HepG2 (cell line): ENCODE measurements around the gene ABI3. TPM values are rescaled to one million over a fixed set of nuclear protein-coding genes. Genes with fewer than 3 reads are reported as not detected.

Experiments used
- KLF6 ChIP-seq: IDR thresholded peaks from 2 replicates; pipeline ENCODE4 v1.8.0; 2016; ENCODE audit warnings: missing biosample characterization, missing genetic modification reagents
- MXD4 ChIP-seq: IDR thresholded peaks from 2 replicates; pipeline ENCODE4 v1.6.1; 2016; ENCODE audit warnings: mild to moderate bottlenecking, missing biosample characterization, missing genetic modification reagents
- RARG ChIP-seq: sonication (generic); formaldehyde crosslinking; IDR thresholded peaks from 2 replicates; pipeline ENCODE4 v1.4.0; 2020; ENCODE audit warnings: low read depth, mild to moderate bottlenecking, missing genetic modification reagents
- RFXAP ChIP-seq: sonication (generic); formaldehyde crosslinking; IDR thresholded peaks from 2 replicates; pipeline ENCODE4 v1.4.0; 2020; ENCODE audit warnings: missing genetic modification reagents, borderline replicate concordance
- ZNF124 ChIP-seq: sonication (generic); formaldehyde crosslinking; IDR thresholded peaks from 2 replicates; pipeline ENCODE4 v1.4.0; 2020; ENCODE audit warnings: missing genetic modification reagents
- ZNF207 ChIP-seq: fragments of 450-650 bp; IDR thresholded peaks from 2 replicates; pipeline ENCODE4 v1.6.1; 2016; ENCODE audit warnings: antibody characterized with exemption, borderline replicate concordance
- ZNF431 ChIP-seq: sonication (generic); formaldehyde crosslinking; IDR thresholded peaks from 2 replicates; pipeline ENCODE4 v1.9.0; 2022; ENCODE audit warnings: missing genetic modification reagents, low read depth, mild to moderate bottlenecking, borderline replicate concordance
- ZNF546 ChIP-seq: sonication (generic); formaldehyde crosslinking; conservative IDR thresholded peaks from 2 replicates; pipeline ENCODE4 v1.8.1; 2023; ENCODE audit warnings: mild to moderate bottlenecking, missing genetic modification reagents
- ZNF607 ChIP-seq: sonication (generic); formaldehyde crosslinking; IDR thresholded peaks from 2 replicates; pipeline ENCODE4 v1.5.1; 2020; ENCODE audit warnings: missing genetic modification reagents, mild to moderate bottlenecking, borderline replicate concordance
- polyA plus RNA-seq, 8 experiments: library from polyadenylated mRNA; depleted of rRNA in 3 of 8; stranded (reverse) in 7 of 8; unstranded in 1 of 8; fragments of >200 nt; fragmentation: Illumina TruSeq in 4 of 8; extraction: Trizol in 4 of 8; gene quantifications; 2 replicates each; pipeline versions ENCODE4 v1.2.1 to v1.2.3, GENCODE V29; 2011 to 2016; ENCODE audit warnings: low read depth in 4 of 8, missing spikeins in 1 of 8, mixed read lengths in 1 of 8; ENCODE audit not compliant: insufficient read depth in 1 of 8
- total RNA-seq, 5 experiments: library from RNA; depleted of rRNA; stranded (reverse); fragments of >200 nt; fragmentation: Illumina TruSeq; extraction: Trizol; gene quantifications; 2 replicates each; pipeline ENCODE4 v1.2.3, GENCODE V29; 2016; ENCODE audit warnings: low read depth in 1 of 5
- TF ChIP-seq, protein P1 (sequence below): sonication (generic); formaldehyde crosslinking; IDR thresholded peaks from 2 replicates; pipeline ENCODE4 v1.5.0; 2020; ENCODE audit warnings: mild to moderate bottlenecking, missing genetic modification reagents, borderline replicate concordance
- TF ChIP-seq, protein P2 (sequence below): IDR thresholded peaks from 2 replicates; pipeline ENCODE4 v1.6.1; 2018; ENCODE audit warnings: missing genetic modification reagents, mild to moderate bottlenecking, missing compliant biosample characterization

Gene ABI3
- total and polyA plus RNA-seq, 2 of the 13 experiments (the other 11 are each of a cell fraction or from before 2014, with no cell fraction given): not detected

- TF ChIP-seq, protein P1, sequence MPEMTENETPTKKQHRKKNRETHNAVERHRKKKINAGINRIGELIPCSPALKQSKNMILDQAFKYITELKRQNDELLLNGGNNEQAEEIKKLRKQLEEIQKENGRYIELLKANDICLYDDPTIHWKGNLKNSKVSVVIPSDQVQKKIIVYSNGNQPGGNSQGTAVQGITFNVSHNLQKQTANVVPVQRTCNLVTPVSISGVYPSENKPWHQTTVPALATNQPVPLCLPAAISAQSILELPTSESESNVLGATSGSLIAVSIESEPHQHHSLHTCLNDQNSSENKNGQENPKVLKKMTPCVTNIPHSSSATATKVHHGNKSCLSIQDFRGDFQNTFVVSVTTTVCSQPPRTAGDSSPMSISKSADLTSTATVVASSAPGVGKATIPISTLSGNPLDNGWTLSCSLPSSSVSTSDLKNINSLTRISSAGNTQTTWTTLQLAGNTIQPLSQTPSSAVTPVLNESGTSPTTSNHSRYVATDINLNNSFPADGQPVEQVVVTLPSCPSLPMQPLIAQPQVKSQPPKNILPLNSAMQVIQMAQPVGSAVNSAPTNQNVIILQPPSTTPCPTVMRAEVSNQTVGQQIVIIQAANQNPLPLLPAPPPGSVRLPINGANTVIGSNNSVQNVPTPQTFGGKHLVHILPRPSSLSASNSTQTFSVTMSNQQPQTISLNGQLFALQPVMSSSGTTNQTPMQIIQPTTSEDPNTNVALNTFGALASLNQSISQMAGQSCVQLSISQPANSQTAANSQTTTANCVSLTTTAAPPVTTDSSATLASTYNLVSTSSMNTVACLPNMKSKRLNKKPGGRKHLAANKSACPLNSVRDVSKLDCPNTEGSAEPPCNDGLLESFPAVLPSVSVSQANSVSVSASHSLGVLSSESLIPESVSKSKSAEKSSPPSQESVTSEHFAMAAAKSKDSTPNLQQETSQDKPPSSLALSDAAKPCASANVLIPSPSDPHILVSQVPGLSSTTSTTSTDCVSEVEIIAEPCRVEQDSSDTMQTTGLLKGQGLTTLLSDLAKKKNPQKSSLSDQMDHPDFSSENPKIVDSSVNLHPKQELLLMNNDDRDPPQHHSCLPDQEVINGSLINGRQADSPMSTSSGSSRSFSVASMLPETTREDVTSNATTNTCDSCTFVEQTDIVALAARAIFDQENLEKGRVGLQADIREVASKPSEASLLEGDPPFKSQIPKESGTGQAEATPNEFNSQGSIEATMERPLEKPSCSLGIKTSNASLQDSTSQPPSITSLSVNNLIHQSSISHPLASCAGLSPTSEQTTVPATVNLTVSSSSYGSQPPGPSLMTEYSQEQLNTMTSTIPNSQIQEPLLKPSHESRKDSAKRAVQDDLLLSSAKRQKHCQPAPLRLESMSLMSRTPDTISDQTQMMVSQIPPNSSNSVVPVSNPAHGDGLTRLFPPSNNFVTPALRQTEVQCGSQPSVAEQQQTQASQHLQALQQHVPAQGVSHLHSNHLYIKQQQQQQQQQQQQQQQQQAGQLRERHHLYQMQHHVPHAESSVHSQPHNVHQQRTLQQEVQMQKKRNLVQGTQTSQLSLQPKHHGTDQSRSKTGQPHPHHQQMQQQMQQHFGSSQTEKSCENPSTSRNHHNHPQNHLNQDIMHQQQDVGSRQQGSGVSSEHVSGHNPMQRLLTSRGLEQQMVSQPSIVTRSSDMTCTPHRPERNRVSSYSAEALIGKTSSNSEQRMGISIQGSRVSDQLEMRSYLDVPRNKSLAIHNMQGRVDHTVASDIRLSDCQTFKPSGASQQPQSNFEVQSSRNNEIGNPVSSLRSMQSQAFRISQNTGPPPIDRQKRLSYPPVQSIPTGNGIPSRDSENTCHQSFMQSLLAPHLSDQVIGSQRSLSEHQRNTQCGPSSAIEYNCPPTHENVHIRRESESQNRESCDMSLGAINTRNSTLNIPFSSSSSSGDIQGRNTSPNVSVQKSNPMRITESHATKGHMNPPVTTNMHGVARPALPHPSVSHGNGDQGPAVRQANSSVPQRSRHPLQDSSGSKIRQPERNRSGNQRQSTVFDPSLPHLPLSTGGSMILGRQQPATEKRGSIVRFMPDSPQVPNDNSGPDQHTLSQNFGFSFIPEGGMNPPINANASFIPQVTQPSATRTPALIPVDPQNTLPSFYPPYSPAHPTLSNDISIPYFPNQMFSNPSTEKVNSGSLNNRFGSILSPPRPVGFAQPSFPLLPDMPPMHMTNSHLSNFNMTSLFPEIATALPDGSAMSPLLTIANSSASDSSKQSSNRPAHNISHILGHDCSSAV: no peak
- TF ChIP-seq ZNF124: no peak
- TF ChIP-seq ZNF546: 0 out of 2 replicates have a peak, but pooled peaks have one; percentile 39
- TF ChIP-seq ZNF431 (CRISPR knock-in tag): no peak
- TF ChIP-seq RARG (CRISPR knock-in tag): no peak
- TF ChIP-seq MXD4 (CRISPR knock-in tag): no peak
- no peak for TF ChIP-seq KLF6 (CRISPR knock-in tag)
- TF ChIP-seq, protein P2, sequence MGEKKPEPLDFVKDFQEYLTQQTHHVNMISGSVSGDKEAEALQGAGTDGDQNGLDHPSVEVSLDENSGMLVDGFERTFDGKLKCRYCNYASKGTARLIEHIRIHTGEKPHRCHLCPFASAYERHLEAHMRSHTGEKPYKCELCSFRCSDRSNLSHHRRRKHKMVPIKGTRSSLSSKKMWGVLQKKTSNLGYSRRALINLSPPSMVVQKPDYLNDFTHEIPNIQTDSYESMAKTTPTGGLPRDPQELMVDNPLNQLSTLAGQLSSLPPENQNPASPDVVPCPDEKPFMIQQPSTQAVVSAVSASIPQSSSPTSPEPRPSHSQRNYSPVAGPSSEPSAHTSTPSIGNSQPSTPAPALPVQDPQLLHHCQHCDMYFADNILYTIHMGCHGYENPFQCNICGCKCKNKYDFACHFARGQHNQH (CRISPR knock-in tag): no peak
- no peak for TF ChIP-seq ZNF607 (CRISPR knock-in tag)
- TF ChIP-seq RFXAP (CRISPR knock-in tag): no peak
- no peak for TF ChIP-seq ZNF207
These were observed 13.2 kb downstream of the ABI3 start (continued) for GRCh38 chr17:49223517-49224197.
